ENCODE results near the gene ITGB3.

ITGB3 gene

GRCh38 chr17:47238321-47239010 is 15.2 kb upstream of the ITGB3 start:
- DNase-seq (ENCODE audit: low read depth) = no peak
- TF ChIP-seq CTCF (IDR thresholded peaks at IDR 0.05; ENCODE audit: insufficient read depth, low read depth, low read length, missing control alignments) = no peak
- no peak overlapping the region for H3K4me3 ChIP-seq (ENCODE audit: low read length)

GRCh38 chr17:47239619-47239966 is 14.0 kb upstream of the ITGB3 start:
- TF ChIP-seq CTCF (IDR thresholded peaks at IDR 0.05; ENCODE audit: insufficient read depth, low read depth, low read length, missing control alignments) = no peak
- DNase-seq (ENCODE audit: low read depth) = no peak
- no peak overlapping the region for H3K4me3 ChIP-seq (ENCODE audit: low read length)

- TF ChIP-seq CTCF (IDR thresholded peaks at IDR 0.05; ENCODE audit: insufficient read depth, low read depth, low read length, missing control alignments) = no peak
- DNase-seq (ENCODE audit: low read depth) = peak; percentile 92
- H3K4me3 ChIP-seq (ENCODE audit: low read length) = no peak overlapping the region
Measured at GRCh38 chr17:47239967-47240651, 13.5 kb upstream of the ITGB3 start.

- no peak overlapping the region for H3K4me3 ChIP-seq (ENCODE audit: low read length)
- TF ChIP-seq CTCF (IDR thresholded peaks at IDR 0.05; ENCODE audit: insufficient read depth, low read depth, low read length, missing control alignments) = no peak
- no peak for DNase-seq (ENCODE audit: low read depth)
Measured at GRCh38 chr17:47240806-47241205, 12.8 kb upstream of the ITGB3 start.

GRCh38 chr17:47242648-47243047 is 11.0 kb upstream of the ITGB3 start:
- no peak for DNase-seq (ENCODE audit: low read depth)
- TF ChIP-seq CTCF (IDR thresholded peaks at IDR 0.05; ENCODE audit: insufficient read depth, low read depth, low read length, missing control alignments) = no peak

GRCh38 chr17:47243737-47244598 is 9.7 kb upstream of the ITGB3 start:
- DNase-seq (ENCODE audit: low read depth) = no peak
- TF ChIP-seq CTCF (IDR thresholded peaks at IDR 0.05; ENCODE audit: insufficient read depth, low read depth, low read length, missing control alignments) = no peak
- no peak overlapping the region for H3K4me3 ChIP-seq (ENCODE audit: low read length)

More at GRCh38 chr17:47242648-47243047, 11.0 kb upstream of the ITGB3 start:
- no peak overlapping the region for H3K4me3 ChIP-seq (ENCODE audit: low read length)
